Measurements from ENCODE around the gene DACT2.
"Not testable (repeated sequence)": the region's sequence is repeated elsewhere in the genome, so short reads cannot be mapped to it uniquely, and the experiment has no call there.

Gene DACT2

GRCh38 chr6:168318579-168319278 is 848 bp downstream of the DACT2 start:
- DNase-seq: no peak

- no peak for DNase-seq
Observed at GRCh38 chr6:168318090-168318489, 1.5 kb downstream of the DACT2 start.

- no peak for DNase-seq
Observed at GRCh38 chr6:168315596-168315995, 4.0 kb downstream of the DACT2 start.

- DNase-seq: no peak
Observed at GRCh38 chr6:168314948-168315347, 4.6 kb downstream of the DACT2 start.

- no peak for DNase-seq
Observed at GRCh38 chr6:168314021-168314420, 5.6 kb downstream of the DACT2 start.

- no peak for DNase-seq
Observed at GRCh38 chr6:168313431-168314011, 6.1 kb downstream of the DACT2 start.

GRCh38 chr6:168312125-168312507 is 7.5 kb downstream of the DACT2 start:
- DNase-seq: not testable (repeated sequence)

GRCh38 chr6:168311410-168312124 is 8.0 kb downstream of the DACT2 start:
- DNase-seq: no peak

GRCh38 chr6:168310945-168311344 is 8.6 kb downstream of the DACT2 start:
- DNase-seq: no peak

- DNase-seq: no peak
Observed at GRCh38 chr6:168310403-168310802, 9.2 kb downstream of the DACT2 start.

- DNase-seq: no peak
Observed at GRCh38 chr6:168309997-168310396, 9.6 kb downstream of the DACT2 start.

- DNase-seq: no peak
Observed at GRCh38 chr6:168309183-168309582, 10.4 kb downstream of the DACT2 start.

GRCh38 chr6:168308390-168309144 is 11.0 kb downstream of the DACT2 start:
- DNase-seq: no peak

GRCh38 chr6:168307695-168308021 is 11.9 kb downstream of the DACT2 start:
- DNase-seq: no peak

GRCh38 chr6:168307015-168307694 is 12.4 kb downstream of the DACT2 start:
- no peak for DNase-seq

- DNase-seq: no peak
Observed at GRCh38 chr6:168305863-168306262, 13.7 kb downstream of the DACT2 start.

GRCh38 chr6:168305096-168305749 is 14.4 kb downstream of the DACT2 start:
- no peak for DNase-seq

GRCh38 chr6:168304752-168305015 is 14.9 kb downstream of the DACT2 start:
- no peak for DNase-seq

- DNase-seq: no peak
Observed at GRCh38 chr6:168303982-168304751, 15.4 kb downstream of the DACT2 start.

- DNase-seq: no peak
Observed at GRCh38 chr6:168302534-168302933, 17.0 kb downstream of the DACT2 start.

- DNase-seq: no peak
Observed at GRCh38 chr6:168301648-168302398, 17.8 kb downstream of the DACT2 start.

Data from GDM1 (cell line).